Retinal pigment epithelial cell (primary cell): ENCODE data around the gene SLC24A4.

Source experiments
- DNase-seq: peaks from one replicate; pipeline ENCODE4 v3.0.0-alpha.2; 2010; ENCODE audit warnings: low read depth
- H3K4me3 ChIP-seq: 2 replicates; pipeline ENCODE4 v1.5.1; 2011; ENCODE audit warnings: mild to moderate bottlenecking, low read length, control low read depth, moderate library complexity
- CTCF ChIP-seq: conservative IDR thresholded peaks from 2 replicates; pipeline ENCODE4 v1.5.1; 2011; ENCODE audit warnings: low read depth, low read length, control low read depth, inconsistent platforms

Gene SLC24A4

GRCh38 chr14:92389598-92390158, 66.7 kb downstream of the SLC24A4 start:
- H3K4me3 ChIP-seq = no peak overlapping the region
- no peak for TF ChIP-seq CTCF
- DNase-seq = no peak

GRCh38 chr14:92391726-92392125, 68.8 kb downstream of the SLC24A4 start:
- TF ChIP-seq CTCF = no peak
- DNase-seq = no peak
- H3K4me3 ChIP-seq = no peak overlapping the region

GRCh38 chr14:92392711-92393110, 69.7 kb downstream of the SLC24A4 start:
- no peak for TF ChIP-seq CTCF
- H3K4me3 ChIP-seq = no peak overlapping the region
- no peak for DNase-seq

- no peak overlapping the region for H3K4me3 ChIP-seq
- DNase-seq = no peak
- no peak for TF ChIP-seq CTCF
These were observed 74.4 kb downstream of the SLC24A4 start for GRCh38 chr14:92397150-92397952.

GRCh38 chr14:92397953-92398564, 75.1 kb downstream of the SLC24A4 start:
- H3K4me3 ChIP-seq = no peak overlapping the region
- TF ChIP-seq CTCF = no peak

GRCh38 chr14:92398888-92399636, 76.1 kb downstream of the SLC24A4 start:
- TF ChIP-seq CTCF = no peak
- no peak overlapping the region for H3K4me3 ChIP-seq
- DNase-seq = no peak

More at GRCh38 chr14:92397953-92398564, 75.1 kb downstream of the SLC24A4 start:
- no peak for DNase-seq
